ENCODE results near the gene TRIO.

TRIO gene

GRCh38 chr5:14212838-14213237 lies 69.7 kb downstream of the TRIO start:
- DNase-seq: no peak

GRCh38 chr5:14213253-14213652 lies 70.1 kb downstream of the TRIO start:
- DNase-seq: no peak

GRCh38 chr5:14213813-14214585 lies 70.9 kb downstream of the TRIO start:
- no peak for DNase-seq

GRCh38 chr5:14215901-14216300 lies 72.8 kb downstream of the TRIO start:
- no peak for DNase-seq

- DNase-seq: no peak
Measured at GRCh38 chr5:14216372-14216771, 73.2 kb downstream of the TRIO start.

GRCh38 chr5:14216902-14217301 lies 73.8 kb downstream of the TRIO start:
- DNase-seq: no peak

- no peak for DNase-seq
Measured at GRCh38 chr5:14217587-14217986, 74.4 kb downstream of the TRIO start.

- no peak for DNase-seq
Measured at GRCh38 chr5:14218011-14218410, 74.9 kb downstream of the TRIO start.

GRCh38 chr5:14218480-14218879 lies 75.3 kb downstream of the TRIO start:
- no peak for DNase-seq

- no peak for DNase-seq
Measured at GRCh38 chr5:14218897-14219573, 75.9 kb downstream of the TRIO start.

GRCh38 chr5:14219800-14220512 lies 76.8 kb downstream of the TRIO start:
- DNase-seq: no peak

GRCh38 chr5:14220642-14221041 lies 77.5 kb downstream of the TRIO start:
- DNase-seq: no peak

GRCh38 chr5:14221732-14222131 lies 78.6 kb downstream of the TRIO start:
- no peak for DNase-seq

- DNase-seq: no peak
Measured at GRCh38 chr5:14222206-14222605, 79.1 kb downstream of the TRIO start.

GRCh38 chr5:14223372-14223771 lies 80.2 kb downstream of the TRIO start:
- no peak for DNase-seq

- DNase-seq: no peak
Measured at GRCh38 chr5:14225173-14225834, 82.2 kb downstream of the TRIO start.

- DNase-seq: no peak
Measured at GRCh38 chr5:14226149-14226548, 83.0 kb downstream of the TRIO start.

- no peak for DNase-seq
Measured at GRCh38 chr5:14226554-14226953, 83.4 kb downstream of the TRIO start.

- DNase-seq: no peak
Measured at GRCh38 chr5:14226992-14227391, 83.8 kb downstream of the TRIO start.

GRCh38 chr5:14227513-14227912 lies 84.4 kb downstream of the TRIO start:
- no peak for DNase-seq

- DNase-seq: no peak
Measured at GRCh38 chr5:14228219-14228618, 85.1 kb downstream of the TRIO start.

- DNase-seq: no peak
Measured at GRCh38 chr5:14229181-14229580, 86.0 kb downstream of the TRIO start.

- no peak for DNase-seq
Measured at GRCh38 chr5:14229734-14230133, 86.6 kb downstream of the TRIO start.
